ENCODE results near the gene CHST6. TPM values are rescaled to one million over a fixed set of nuclear protein-coding genes. Genes with fewer than 3 reads are reported as not detected.
A peak's percentile ranks its signal among the peaks of the same experiment; 100 is the strongest.

The CHST6 gene
- total and polyA plus RNA-seq, 2 donors (not counting 1 experiment from before 2014, with no cell fraction given) = 0.02 to 0.17 TPM

- H3K27ac ChIP-seq (ENCODE audit: insufficient read depth, low read length) = no peak overlapping the region
- no peak overlapping the region for H3K4me3 ChIP-seq (replicated peaks in 1 of 4; ENCODE audit: control extremely low read depth in 1 of 4, insufficient read depth in 1 of 4, low read depth in 3 of 4, low read length in 4 of 4)
- H3K4me1 ChIP-seq (ENCODE audit: control insufficient read depth, extremely low read depth, insufficient read depth, low read length) = no peaks in the 10 kb centered on the region
- H3K36me3 ChIP-seq (ENCODE audit: control insufficient read depth, insufficient read depth, low read length) = no peaks in the 10 kb centered on the region
- H3K9ac ChIP-seq (ENCODE audit: insufficient read depth, low read length) = no peak overlapping the region
- no peaks in the 10 kb centered on the region for H4K20me1 ChIP-seq (ENCODE audit: control insufficient read depth, extremely low read depth, insufficient read depth, low read length)
- H2AFZ ChIP-seq (ENCODE audit: low read length) = no peak overlapping the region
- H3K4me2 ChIP-seq (ENCODE audit: extremely low read depth, insufficient read depth, low read length) = no peak overlapping the region
- H3K79me2 ChIP-seq (ENCODE audit: control insufficient read depth, insufficient read depth, low read length) = peaks cover 49% of the 10 kb centered on the region
- no peaks in the 10 kb centered on the region for H3K27me3 ChIP-seq (ENCODE audit: control insufficient read depth, insufficient read depth, low read length)
- TF ChIP-seq EZH2 (IDR thresholded peaks at IDR 0.05; ENCODE audit: low read length, missing control alignments) = no peak
- TF ChIP-seq, protein P1, sequence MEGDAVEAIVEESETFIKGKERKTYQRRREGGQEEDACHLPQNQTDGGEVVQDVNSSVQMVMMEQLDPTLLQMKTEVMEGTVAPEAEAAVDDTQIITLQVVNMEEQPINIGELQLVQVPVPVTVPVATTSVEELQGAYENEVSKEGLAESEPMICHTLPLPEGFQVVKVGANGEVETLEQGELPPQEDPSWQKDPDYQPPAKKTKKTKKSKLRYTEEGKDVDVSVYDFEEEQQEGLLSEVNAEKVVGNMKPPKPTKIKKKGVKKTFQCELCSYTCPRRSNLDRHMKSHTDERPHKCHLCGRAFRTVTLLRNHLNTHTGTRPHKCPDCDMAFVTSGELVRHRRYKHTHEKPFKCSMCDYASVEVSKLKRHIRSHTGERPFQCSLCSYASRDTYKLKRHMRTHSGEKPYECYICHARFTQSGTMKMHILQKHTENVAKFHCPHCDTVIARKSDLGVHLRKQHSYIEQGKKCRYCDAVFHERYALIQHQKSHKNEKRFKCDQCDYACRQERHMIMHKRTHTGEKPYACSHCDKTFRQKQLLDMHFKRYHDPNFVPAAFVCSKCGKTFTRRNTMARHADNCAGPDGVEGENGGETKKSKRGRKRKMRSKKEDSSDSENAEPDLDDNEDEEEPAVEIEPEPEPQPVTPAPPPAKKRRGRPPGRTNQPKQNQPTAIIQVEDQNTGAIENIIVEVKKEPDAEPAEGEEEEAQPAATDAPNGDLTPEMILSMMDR (conservative IDR thresholded peaks at IDR 0.05 in 1 of 2, IDR thresholded peaks at IDR 0.05 in 1 of 2; ENCODE audit: low read depth in 1 of 2, low read length in 2 of 2) = no peak
- no peak for DNase-seq (ENCODE audit: low read depth in 2 of 2)
- H3K9me3 ChIP-seq (ENCODE audit: control insufficient read depth, insufficient read depth, low read depth, low read length) = no peaks in the 10 kb centered on the region
Observed at GRCh38 chr16:75461575-75461974, 33.7 kb downstream of the CHST6 start.

- H3K9me3 ChIP-seq (ENCODE audit: control insufficient read depth, insufficient read depth, low read depth, low read length) = no peaks in the 10 kb centered on the region
- H3K79me2 ChIP-seq (ENCODE audit: control insufficient read depth, insufficient read depth, low read length) = peaks cover 49% of the 10 kb centered on the region
- H3K36me3 ChIP-seq (ENCODE audit: control insufficient read depth, insufficient read depth, low read length) = no peaks in the 10 kb centered on the region
- no peak overlapping the region for H3K9ac ChIP-seq (ENCODE audit: insufficient read depth, low read length)
- H3K4me2 ChIP-seq (ENCODE audit: extremely low read depth, insufficient read depth, low read length) = no peak overlapping the region
- no peaks in the 10 kb centered on the region for H3K4me1 ChIP-seq (ENCODE audit: control insufficient read depth, extremely low read depth, insufficient read depth, low read length)
- no peak overlapping the region for H3K4me3 ChIP-seq (replicated peaks in 1 of 4; ENCODE audit: control extremely low read depth in 1 of 4, insufficient read depth in 1 of 4, low read depth in 3 of 4, low read length in 4 of 4)
- no peaks in the 10 kb centered on the region for H4K20me1 ChIP-seq (ENCODE audit: control insufficient read depth, extremely low read depth, insufficient read depth, low read length)
- no peak overlapping the region for H2AFZ ChIP-seq (ENCODE audit: low read length)
- no peaks in the 10 kb centered on the region for H3K27me3 ChIP-seq (ENCODE audit: control insufficient read depth, insufficient read depth, low read length)
- TF ChIP-seq, protein P1 (conservative IDR thresholded peaks at IDR 0.05 in 1 of 2, IDR thresholded peaks at IDR 0.05 in 1 of 2; ENCODE audit: low read depth in 1 of 2, low read length in 2 of 2) = no peak
- TF ChIP-seq EZH2 (IDR thresholded peaks at IDR 0.05; ENCODE audit: low read length, missing control alignments) = no peak
- peak in 1 of 2 donors; percentile 27 for DNase-seq (ENCODE audit: low read depth in 2 of 2)
- no peak overlapping the region for H3K27ac ChIP-seq (ENCODE audit: insufficient read depth, low read length)
Observed at GRCh38 chr16:75460446-75460845, 34.8 kb downstream of the CHST6 start.

GRCh38 chr16:75459691-75460090 lies 35.5 kb downstream of the CHST6 start:
- Histone ChIP-seq H3K4me3 (replicated peaks in 1 of 4; ENCODE audit: control extremely low read depth in 1 of 4, insufficient read depth in 1 of 4, low read depth in 3 of 4, low read length in 4 of 4) (no peak overlapping the region), H4K20me1 (ENCODE audit: control insufficient read depth, extremely low read depth, insufficient read depth, low read length) (no peaks in the 10 kb centered on the region), H3K27ac (ENCODE audit: insufficient read depth, low read length) (no peak overlapping the region), H3K36me3 (ENCODE audit: control insufficient read depth, insufficient read depth, low read length) (no peaks in the 10 kb centered on the region), H3K27me3 (ENCODE audit: control insufficient read depth, insufficient read depth, low read length) (no peaks in the 10 kb centered on the region), H3K79me2 (ENCODE audit: control insufficient read depth, insufficient read depth, low read length) (peaks cover 51% of the 10 kb centered on the region), H3K4me2 (ENCODE audit: extremely low read depth, insufficient read depth, low read length) (no peak overlapping the region), H3K9ac (ENCODE audit: insufficient read depth, low read length) (no peak overlapping the region), H3K9me3 (ENCODE audit: control insufficient read depth, insufficient read depth, low read depth, low read length) (no peaks in the 10 kb centered on the region), H2AFZ (ENCODE audit: low read length) (no peak overlapping the region), H3K4me1 (ENCODE audit: control insufficient read depth, extremely low read depth, insufficient read depth, low read length) (no peaks in the 10 kb centered on the region)
- TF ChIP-seq, protein P1 (conservative IDR thresholded peaks at IDR 0.05 in 1 of 2, IDR thresholded peaks at IDR 0.05 in 1 of 2; ENCODE audit: low read depth in 1 of 2, low read length in 2 of 2) = no peak
- no peak for TF ChIP-seq EZH2 (IDR thresholded peaks at IDR 0.05; ENCODE audit: low read length, missing control alignments)
- DNase-seq (ENCODE audit: low read depth in 2 of 2) = no peak

Data from fibroblast of lung (primary cell).